Renal cortical epithelial cell (primary cell): ENCODE data around the gene LIPK. TPM values are rescaled to one million over a fixed set of nuclear protein-coding genes. Genes with fewer than 3 reads are reported as not detected.
"Not testable (repeated sequence)": the region's sequence is repeated elsewhere in the genome, so short reads cannot be mapped to it uniquely, and the experiment has no call there.

Source experiments
- DNase-seq: peaks from one replicate; pipeline ENCODE4 v3.0.0-alpha.2; 2011; ENCODE audit warnings: low read depth
- total RNA-seq: library from RNA; depleted of rRNA; stranded (reverse); fragments of >200 nt; gene quantifications from 2 replicates; pipeline ENCODE4 v1.2.3, GENCODE V29; 2014

LIPK gene
- total RNA-seq, 1 donor from 2014 or later, result not detected

GRCh38 chr10:88715517-88715916 is 9.5 kb downstream of the LIPK start:
- no peak for DNase-seq

GRCh38 chr10:88721392-88721791 is 15.3 kb downstream of the LIPK start:
- no peak for DNase-seq

GRCh38 chr10:88725798-88726197 is 19.7 kb downstream of the LIPK start:
- peak; percentile 54 for DNase-seq

- no peak for DNase-seq
Observed at GRCh38 chr10:88728107-88728763, 22.2 kb downstream of the LIPK start.

GRCh38 chr10:88730864-88731263 is 24.8 kb downstream of the LIPK start:
- DNase-seq, result no peak

- DNase-seq, result peak; percentile 64
Observed at GRCh38 chr10:88731296-88731695, 25.2 kb downstream of the LIPK start.

- DNase-seq, result peak; percentile 15
Observed at GRCh38 chr10:88733215-88733614, 27.2 kb downstream of the LIPK start.

- peak; percentile 19 for DNase-seq
Observed at GRCh38 chr10:88735661-88736060, 29.6 kb downstream of the LIPK start.

GRCh38 chr10:88741921-88742320 is 35.9 kb downstream of the LIPK start:
- DNase-seq, result not testable (repeated sequence)

GRCh38 chr10:88742448-88742847 is 36.4 kb downstream of the LIPK start:
- no peak for DNase-seq

GRCh38 chr10:88744002-88744401 is 38.0 kb downstream of the LIPK start:
- peak; percentile 23 for DNase-seq

- no peak for DNase-seq
Observed at GRCh38 chr10:88745633-88746032, 39.6 kb downstream of the LIPK start.

GRCh38 chr10:88754287-88754686 is 48.2 kb downstream of the LIPK start:
- DNase-seq, result peak; percentile 16

- no peak for DNase-seq
Observed at GRCh38 chr10:88755753-88756152, 49.7 kb downstream of the LIPK start.

- no peak for DNase-seq
Observed at GRCh38 chr10:88756660-88757059, 50.6 kb downstream of the LIPK start.

GRCh38 chr10:88759366-88760101 is 53.5 kb downstream of the LIPK start, which contains the start of gene LIPN:
TSS of gene LIPN (plus strand) at chr10:88760020. CDS start at chr10:88761406, 1,386 bp downstream.
- DNase-seq, result no peak

GRCh38 chr10:88762906-88763305 is 56.9 kb downstream of the LIPK start:
- DNase-seq, result no peak

- DNase-seq, result no peak
Observed at GRCh38 chr10:88763441-88763840, 57.4 kb downstream of the LIPK start.

GRCh38 chr10:88764110-88764509 is 58.1 kb downstream of the LIPK start:
- DNase-seq, result no peak

- DNase-seq, result no peak
Observed at GRCh38 chr10:88765816-88766215, 59.8 kb downstream of the LIPK start.

GRCh38 chr10:88769384-88769783 is 63.3 kb downstream of the LIPK start:
- DNase-seq, result no peak

GRCh38 chr10:88781206-88781605 is 75.2 kb downstream of the LIPK start:
- DNase-seq, result no peak

GRCh38 chr10:88782222-88782621 is 76.2 kb downstream of the LIPK start:
- DNase-seq, result no peak
